ENCODE data around the gene BPIFB1.
A peak's percentile ranks its signal among the peaks of the same experiment; 100 is the strongest.

The BPIFB1 gene

GRCh38 chr20:33296206-33296605, 13.2 kb downstream of the BPIFB1 start:
- DNase-seq (ENCODE audit: low spot score), result peak; percentile 48

DNA sequence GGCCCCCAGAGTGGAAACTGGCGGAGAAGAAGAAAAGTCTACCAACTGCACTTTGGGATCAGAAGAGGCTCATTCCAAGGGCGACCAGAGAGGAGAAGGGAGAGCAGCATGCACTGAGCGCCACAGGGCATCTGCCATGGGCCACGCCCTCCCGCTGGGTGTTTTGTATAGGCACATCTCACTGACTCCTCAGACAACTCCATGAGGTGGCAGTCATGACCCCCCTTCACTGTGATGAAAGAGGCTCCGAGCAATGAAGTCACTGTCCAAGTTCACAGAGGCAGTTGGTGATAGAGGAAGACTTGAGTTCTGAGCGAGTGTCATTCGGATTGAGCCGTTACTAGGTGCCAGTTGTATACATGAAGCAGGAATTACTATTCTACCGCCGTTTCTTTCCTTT, 15.4 kb downstream of the BPIFB1 start:
- no peak for DNase-seq (ENCODE audit: low spot score)

GRCh38 chr20:33299111-33299603, 16.1 kb downstream of the BPIFB1 start:
- peak; percentile 79 for DNase-seq (ENCODE audit: low spot score)

DNA sequence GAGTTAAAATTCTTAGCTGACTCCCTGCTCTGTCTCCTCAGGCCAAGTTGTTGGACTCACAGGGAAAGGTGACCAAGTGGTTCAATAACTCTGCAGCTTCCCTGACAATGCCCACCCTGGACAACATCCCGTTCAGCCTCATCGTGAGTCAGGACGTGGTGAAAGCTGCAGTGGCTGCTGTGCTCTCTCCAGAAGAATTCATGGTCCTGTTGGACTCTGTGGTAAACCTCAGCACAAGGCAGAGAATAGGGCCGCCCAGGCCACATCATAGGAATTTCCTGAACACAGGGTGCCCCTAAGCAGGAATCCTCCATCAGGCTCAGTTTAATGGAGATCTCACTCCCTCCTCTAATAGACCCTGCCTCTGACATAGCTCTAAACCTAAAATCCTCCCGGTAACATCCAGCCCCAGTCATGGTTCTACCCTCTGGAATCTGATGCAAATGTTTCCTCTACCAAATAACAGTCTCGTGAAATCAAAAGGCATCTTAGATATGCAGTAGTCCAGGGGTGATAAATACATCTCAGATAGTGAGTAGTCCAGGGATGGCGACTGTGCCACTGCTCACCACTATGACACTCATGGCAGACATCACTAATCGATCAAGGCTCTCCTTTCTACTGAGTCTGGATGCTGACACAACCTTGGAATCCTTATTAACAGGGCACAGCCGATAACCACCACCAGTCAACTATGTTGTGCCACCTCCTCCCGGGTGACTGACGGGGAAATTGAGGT, 18.3 kb downstream of the BPIFB1 start:
- peak; percentile 72 for DNase-seq (ENCODE audit: low spot score)

- DNase-seq (ENCODE audit: low spot score), result no peak
Observed at GRCh38 chr20:33303595-33303994, 20.6 kb downstream of the BPIFB1 start.

DNA sequence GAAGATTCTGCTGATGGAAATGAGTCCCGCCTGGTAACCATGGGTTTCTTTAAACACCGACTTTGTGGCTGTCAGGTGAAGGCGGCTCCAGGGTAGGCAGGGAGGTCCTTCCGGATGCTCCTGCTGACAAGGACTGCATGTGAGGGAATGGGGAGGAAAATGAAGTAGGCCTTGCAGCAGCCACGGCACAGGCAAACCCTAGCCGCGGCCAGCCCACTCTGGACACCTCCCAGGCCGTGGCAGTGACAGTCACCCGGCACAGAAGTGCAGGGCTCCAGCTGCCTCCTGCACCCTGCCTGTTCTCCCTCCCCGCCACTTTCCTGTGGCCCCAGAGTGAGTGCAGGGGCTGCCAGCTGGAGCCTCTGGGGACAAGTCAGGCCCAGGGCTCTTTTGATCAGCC, 21.0 kb downstream of the BPIFB1 start:
- no peak for DNase-seq (ENCODE audit: low spot score)

DNA sequence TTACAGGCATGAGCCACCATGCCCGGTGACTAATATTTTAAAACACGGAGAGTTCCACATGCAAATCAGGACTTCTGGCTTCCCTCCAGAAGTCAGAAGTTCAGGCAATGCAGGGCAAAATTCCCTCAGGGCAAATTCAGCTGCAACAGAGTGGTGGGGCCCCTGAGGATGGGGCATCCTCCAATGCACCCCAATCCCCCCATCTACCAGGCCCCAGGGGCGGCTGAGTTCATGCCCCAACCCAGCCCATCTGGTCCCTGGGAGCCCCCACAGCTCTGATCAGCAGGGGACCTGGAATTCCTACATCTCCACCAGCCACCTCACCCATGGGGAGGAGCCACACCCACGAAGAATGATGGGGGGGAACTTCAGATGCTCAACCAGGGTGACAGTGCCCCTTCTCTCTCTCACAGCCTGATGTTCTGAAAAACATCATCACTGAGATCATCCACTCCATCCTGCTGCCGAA, 22.6 kb downstream of the BPIFB1 start:
- peak; percentile 42 for DNase-seq (ENCODE audit: low spot score)

DNA sequence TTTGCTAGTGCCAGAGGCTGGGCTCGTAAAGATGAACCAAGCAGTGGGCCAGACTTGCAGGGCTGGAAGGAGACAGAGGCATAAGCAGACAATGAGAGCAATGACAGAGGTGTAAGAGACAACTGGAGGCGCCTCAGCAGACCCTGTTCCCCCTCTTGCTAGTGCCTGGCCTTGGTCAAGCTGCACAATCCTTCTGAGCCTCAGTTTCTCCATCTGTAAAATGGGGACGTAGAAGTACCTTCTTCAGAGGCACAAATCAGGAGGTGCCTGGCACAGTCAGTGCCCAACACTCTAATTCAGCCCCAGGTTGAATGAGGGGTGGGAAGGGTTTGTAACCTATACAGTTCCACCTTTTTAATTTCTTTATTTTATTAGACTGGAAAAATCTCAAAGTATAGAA, 23.2 kb downstream of the BPIFB1 start:
- no peak for DNase-seq (ENCODE audit: low spot score)

- no peak for DNase-seq (ENCODE audit: low spot score)
Observed at GRCh38 chr20:33306807-33307206, 23.8 kb downstream of the BPIFB1 start.

DNA sequence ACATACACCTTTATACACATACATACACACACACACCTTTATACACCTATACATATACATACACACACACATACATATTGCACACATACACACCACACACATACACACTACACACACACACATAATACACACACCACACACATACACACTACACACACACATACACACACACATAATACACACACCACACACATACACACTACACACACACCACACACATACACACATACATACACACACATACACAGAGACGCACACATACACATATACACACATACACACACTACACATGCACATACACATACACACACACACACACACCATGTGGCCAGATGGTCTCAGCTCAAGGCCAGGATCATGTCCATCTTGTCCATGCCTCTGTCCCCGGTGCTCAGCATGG, 25.7 kb downstream of the BPIFB1 start:
- DNase-seq (ENCODE audit: low spot score), result no peak

DNA sequence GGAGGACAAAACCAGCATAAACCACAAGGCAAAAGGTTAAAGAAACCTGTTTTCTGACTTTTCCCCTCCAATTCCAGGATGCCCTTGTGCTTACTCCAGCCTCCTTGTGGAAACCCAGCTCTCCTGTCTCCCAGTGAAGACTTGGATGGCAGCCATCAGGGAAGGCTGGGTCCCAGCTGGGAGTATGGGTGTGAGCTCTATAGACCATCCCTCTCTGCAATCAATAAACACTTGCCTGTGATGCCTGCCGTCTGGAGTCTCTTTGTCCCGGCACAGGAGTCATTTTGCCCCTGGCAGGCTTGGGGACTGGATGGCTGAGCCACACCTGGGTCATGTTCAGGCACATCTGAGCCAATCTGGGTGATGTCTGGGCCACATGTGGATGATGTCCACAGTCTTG, 26.6 kb downstream of the BPIFB1 start:
- DNase-seq (ENCODE audit: low spot score), result no peak

DNA sequence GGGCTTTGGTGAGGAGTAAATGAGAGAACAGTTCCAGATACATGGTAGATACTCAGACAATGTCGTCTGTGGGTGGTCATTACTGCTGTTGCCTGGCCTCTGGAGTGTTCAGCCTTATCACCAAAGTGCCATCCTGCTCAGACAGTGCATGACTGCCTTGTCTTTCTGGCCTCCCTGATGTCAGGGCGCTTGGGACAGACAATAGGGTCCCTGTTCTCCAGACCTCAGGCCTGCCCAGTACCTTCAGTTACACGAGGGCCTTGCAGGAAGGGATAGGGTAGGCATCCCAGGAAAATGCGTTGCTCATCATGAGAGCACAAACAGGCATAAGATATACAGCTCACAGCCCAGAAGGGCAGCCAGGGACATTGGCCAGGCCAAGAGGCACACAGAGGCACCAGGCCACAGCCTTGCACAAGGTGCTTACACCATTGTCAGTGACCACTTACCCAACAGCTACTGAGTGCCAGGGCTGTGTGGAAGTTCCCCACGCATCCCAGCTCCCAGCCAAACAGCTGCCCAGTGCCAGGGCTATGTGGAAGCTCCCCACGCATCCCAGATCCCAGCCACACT, 27.4 kb downstream of the BPIFB1 start:
- no peak for DNase-seq (ENCODE audit: low spot score)

GRCh38 chr20:33311011-33311410, 28.0 kb downstream of the BPIFB1 start:
- no peak for DNase-seq (ENCODE audit: low spot score)

DNA sequence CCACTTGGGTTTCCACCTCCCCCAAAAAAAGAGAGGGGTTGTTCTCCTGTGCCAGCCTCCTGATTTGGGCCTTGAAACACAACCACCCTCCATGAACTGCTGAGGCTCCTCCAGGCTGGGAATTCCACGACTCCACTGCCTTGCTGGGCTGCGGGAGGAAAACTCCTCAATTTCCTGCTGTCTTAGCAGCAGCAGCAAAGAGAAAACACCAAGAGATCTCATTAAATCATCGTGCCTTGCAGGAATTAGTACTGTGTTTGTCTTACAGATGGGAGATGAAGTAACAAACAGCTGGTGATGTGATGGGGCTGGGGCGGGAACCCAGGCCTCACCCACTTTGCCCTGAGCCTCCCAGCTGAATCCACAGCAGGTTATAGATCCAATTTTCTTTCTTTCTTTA, 29.0 kb downstream of the BPIFB1 start:
- no peak for DNase-seq (ENCODE audit: low spot score)

- no peak for DNase-seq (ENCODE audit: low spot score)
Observed at GRCh38 chr20:33312583-33312982, 29.6 kb downstream of the BPIFB1 start.

- no peak for DNase-seq (ENCODE audit: low spot score)
Observed at GRCh38 chr20:33313686-33314314, 30.8 kb downstream of the BPIFB1 start.

DNA sequence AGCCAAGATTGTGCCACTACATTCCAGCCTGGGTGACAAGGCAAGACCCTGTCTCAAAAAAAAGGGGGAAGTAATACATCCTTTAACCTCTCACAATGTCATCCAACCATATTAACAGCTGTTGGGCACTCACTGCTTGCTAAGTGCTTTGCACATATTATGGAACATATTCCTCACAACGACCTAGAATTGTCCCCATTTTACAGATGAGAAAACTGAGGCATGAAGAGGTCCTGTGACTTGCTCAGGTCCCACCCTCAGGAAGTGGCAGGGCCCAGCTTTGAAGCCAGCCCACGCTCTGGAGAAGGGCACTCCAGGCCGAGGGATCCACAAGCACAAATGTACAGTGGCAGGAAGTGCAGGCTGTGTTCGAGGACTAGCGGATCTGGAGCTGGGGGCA, 33.3 kb downstream of the BPIFB1 start:
- DNase-seq (ENCODE audit: low spot score), result no peak

- DNase-seq (ENCODE audit: low spot score), result no peak
Observed at GRCh38 chr20:33316958-33317357, 33.9 kb downstream of the BPIFB1 start.

DNA sequence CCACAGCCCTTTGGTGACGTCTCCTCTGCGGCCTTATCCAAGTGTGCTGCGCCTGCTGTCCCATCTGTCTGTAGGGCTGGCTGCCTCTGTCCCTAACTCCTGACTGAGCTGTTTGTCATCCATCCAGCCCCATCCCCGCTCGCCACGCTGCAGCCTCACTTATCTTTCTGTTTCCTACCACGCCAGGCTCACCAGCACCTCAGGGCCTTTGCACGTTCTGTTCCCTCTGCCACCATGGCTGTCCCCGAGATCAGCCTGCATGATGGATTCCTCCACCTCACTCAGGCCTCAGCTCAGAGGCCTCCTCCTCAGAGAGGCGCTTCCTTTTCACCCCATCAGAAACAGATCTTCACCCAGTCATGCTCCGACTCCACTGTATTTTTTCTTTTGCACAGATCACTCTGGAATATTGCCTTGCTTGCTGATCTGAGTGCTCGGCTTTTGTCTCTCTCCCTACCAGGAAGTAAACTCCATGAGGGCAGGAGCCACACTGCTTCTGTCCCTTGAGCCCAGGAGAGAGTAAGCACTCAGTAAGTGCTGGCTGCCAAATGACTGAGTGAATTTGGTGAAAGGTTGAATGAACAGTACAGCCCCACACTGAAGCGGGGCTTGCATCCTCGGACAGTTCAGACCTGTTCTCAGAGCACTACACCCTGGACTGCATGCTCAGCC, 34.5 kb downstream of the BPIFB1 start:
- DNase-seq (ENCODE audit: low spot score), result no peak

GRCh38 chr20:33318096-33318429, 35.0 kb downstream of the BPIFB1 start:
- DNase-seq (ENCODE audit: low spot score), result no peak

- no peak for DNase-seq (ENCODE audit: low spot score)
Observed at GRCh38 chr20:33320006-33320405, 37.0 kb downstream of the BPIFB1 start.

- no peak for DNase-seq (ENCODE audit: low spot score)
Observed at GRCh38 chr20:33322456-33322855, 39.4 kb downstream of the BPIFB1 start.

GRCh38 chr20:33323236-33323635, 40.2 kb downstream of the BPIFB1 start:
- no peak for DNase-seq (ENCODE audit: low spot score)

All from AG08395 (cell line).